ENCODE data around the gene C11orf98. TPM values are rescaled to one million over a fixed set of nuclear protein-coding genes. Genes with fewer than 3 reads are reported as not detected.

The C11orf98 gene
- total and polyA plus RNA-seq, 2 of the 13 experiments (the other 11 are each of a cell fraction or from before 2014, with no cell fraction given), result 30.4 to 91.8 TPM

DNA sequence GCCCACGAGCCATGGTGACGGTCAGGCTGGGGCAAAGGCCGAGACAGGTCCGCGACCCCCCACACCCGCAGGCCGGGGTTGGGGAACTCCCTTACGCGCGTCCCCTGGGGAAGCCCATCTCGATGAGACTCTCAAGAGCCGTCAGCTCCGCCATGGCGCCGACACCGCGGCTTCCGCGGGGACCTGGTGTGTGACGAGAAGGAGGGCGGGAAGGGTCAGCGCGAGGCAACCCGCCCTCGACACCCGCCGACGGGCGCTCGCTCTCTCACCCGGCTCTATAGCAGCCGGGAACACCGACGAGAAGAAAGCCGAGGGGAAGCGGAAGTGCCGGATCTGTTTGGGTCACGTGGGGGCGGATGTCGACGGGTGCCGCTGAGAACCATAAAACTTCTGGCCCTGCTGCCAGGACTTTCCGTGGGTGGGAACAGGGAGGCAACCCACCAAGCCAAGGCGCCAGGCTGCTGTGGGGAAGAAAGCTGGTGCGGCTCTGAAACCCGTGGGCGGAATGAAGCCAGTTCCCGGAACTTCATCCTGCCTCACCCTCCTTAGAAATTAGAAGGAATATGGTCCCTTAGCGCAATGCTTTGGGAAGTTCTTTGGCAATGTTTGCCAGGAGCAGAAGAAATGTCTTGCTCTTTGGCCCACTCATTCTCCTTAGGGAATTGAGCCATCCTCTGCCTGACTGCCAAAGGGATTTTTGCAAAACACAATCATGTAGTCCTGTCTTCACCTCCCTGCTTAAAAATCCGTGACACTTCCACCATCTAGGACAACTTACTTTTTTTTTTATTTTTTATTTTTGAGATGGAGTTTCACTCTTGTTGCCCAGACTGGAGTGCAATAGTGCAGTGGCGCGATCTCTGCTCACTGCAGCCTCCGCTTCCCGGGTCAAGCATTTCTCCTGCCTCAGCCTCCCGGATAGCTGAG, 14.0 kb upstream of the C11orf98 start, which contains the start of gene UBXN1 (continued):
- TF ChIP-seq, protein P1, sequence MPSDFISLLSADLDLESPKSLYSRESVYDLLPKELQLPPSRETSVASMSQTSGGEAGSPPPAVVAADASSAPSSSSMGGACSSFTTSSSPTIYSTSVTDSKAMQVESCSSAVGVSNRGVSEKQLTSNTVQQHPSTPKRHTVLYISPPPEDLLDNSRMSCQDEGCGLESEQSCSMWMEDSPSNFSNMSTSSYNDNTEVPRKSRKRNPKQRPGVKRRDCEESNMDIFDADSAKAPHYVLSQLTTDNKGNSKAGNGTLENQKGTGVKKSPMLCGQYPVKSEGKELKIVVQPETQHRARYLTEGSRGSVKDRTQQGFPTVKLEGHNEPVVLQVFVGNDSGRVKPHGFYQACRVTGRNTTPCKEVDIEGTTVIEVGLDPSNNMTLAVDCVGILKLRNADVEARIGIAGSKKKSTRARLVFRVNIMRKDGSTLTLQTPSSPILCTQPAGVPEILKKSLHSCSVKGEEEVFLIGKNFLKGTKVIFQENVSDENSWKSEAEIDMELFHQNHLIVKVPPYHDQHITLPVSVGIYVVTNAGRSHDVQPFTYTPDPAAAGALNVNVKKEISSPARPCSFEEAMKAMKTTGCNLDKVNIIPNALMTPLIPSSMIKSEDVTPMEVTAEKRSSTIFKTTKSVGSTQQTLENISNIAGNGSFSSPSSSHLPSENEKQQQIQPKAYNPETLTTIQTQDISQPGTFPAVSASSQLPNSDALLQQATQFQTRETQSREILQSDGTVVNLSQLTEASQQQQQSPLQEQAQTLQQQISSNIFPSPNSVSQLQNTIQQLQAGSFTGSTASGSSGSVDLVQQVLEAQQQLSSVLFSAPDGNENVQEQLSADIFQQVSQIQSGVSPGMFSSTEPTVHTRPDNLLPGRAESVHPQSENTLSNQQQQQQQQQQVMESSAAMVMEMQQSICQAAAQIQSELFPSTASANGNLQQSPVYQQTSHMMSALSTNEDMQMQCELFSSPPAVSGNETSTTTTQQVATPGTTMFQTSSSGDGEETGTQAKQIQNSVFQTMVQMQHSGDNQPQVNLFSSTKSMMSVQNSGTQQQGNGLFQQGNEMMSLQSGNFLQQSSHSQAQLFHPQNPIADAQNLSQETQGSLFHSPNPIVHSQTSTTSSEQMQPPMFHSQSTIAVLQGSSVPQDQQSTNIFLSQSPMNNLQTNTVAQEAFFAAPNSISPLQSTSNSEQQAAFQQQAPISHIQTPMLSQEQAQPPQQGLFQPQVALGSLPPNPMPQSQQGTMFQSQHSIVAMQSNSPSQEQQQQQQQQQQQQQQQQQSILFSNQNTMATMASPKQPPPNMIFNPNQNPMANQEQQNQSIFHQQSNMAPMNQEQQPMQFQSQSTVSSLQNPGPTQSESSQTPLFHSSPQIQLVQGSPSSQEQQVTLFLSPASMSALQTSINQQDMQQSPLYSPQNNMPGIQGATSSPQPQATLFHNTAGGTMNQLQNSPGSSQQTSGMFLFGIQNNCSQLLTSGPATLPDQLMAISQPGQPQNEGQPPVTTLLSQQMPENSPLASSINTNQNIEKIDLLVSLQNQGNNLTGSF (CRISPR knock-in tag; IDR thresholded peaks at IDR 0.05), result 0 out of 2 replicates have a peak, but pooled peaks have one; percentile 34
- TF ChIP-seq FOXK1 (CRISPR knock-in tag; IDR thresholded peaks at IDR 0.05; ENCODE audit: borderline replicate concordance, low read depth) (peak; percentile 91), ZNF282 (IDR thresholded peaks at IDR 0.05; ENCODE audit: partially characterized antibody) (no peak), FOXM1 (CRISPR knock-in tag; IDR thresholded peaks at IDR 0.05) (no peak), ZNF562 (CRISPR knock-in tag; IDR thresholded peaks at IDR 0.05; ENCODE audit: borderline replicate concordance) (no peak), MAF1 (CRISPR knock-in tag; IDR thresholded peaks at IDR 0.05; ENCODE audit: borderline replicate concordance) (no peak), FLYWCH1 (CRISPR knock-in tag; IDR thresholded peaks at IDR 0.05) (no peak), ZNF138 (CRISPR knock-in tag; IDR thresholded peaks at IDR 0.05; ENCODE audit: low read depth) (no peak), ATAD3A (CRISPR knock-in tag; IDR thresholded peaks at IDR 0.05) (no peak), CREM (IDR thresholded peaks at IDR 0.05) (peak; percentile 70; the same call in 1 of the 2 replicates), CREM (CRISPR knock-in tag; IDR thresholded peaks at IDR 0.05) (no peak), NFYB (CRISPR knock-in tag; IDR thresholded peaks at IDR 0.05) (peak; percentile 43; the same call in 1 of the 2 replicates), ZSCAN21 (CRISPR knock-in tag; IDR thresholded peaks at IDR 0.05; ENCODE audit: borderline replicate concordance) (no peak)
- TF ChIP-seq, protein P2, sequence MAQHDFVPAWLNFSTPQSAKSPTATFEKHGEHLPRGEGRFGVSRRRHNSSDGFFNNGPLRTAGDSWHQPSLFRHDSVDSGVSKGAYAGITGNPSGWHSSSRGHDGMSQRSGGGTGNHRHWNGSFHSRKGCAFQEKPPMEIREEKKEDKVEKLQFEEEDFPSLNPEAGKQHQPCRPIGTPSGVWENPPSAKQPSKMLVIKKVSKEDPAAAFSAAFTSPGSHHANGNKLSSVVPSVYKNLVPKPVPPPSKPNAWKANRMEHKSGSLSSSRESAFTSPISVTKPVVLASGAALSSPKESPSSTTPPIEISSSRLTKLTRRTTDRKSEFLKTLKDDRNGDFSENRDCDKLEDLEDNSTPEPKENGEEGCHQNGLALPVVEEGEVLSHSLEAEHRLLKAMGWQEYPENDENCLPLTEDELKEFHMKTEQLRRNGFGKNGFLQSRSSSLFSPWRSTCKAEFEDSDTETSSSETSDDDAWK (CRISPR knock-in tag; IDR thresholded peaks at IDR 0.05), result no peak
- TF ChIP-seq, protein P3, sequence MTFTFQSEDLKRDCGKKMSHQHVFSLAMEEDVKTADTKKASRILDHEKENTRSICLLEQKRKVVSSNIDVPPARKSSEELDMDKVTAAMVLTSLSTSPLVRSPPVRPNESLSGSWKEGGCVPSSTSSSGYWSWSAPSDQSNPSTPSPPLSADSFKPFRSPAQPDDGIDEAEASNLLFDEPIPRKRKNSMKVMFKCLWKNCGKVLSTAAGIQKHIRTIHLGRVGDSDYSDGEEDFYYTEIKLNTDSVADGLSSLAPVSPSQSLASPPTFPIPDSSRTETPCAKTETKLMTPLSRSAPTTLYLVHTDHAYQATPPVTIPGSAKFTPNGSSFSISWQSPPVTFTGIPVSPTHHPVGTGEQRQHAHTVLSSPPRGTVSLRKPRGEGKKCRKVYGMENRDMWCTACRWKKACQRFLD (CRISPR knock-in tag; IDR thresholded peaks at IDR 0.05; ENCODE audit: borderline replicate concordance), result no peak
- TF ChIP-seq, protein P4, sequence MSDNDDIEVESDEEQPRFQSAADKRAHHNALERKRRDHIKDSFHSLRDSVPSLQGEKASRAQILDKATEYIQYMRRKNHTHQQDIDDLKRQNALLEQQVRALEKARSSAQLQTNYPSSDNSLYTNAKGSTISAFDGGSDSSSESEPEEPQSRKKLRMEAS (IDR thresholded peaks at IDR 0.05), result peak; percentile 90
- TF ChIP-seq, protein P5, sequence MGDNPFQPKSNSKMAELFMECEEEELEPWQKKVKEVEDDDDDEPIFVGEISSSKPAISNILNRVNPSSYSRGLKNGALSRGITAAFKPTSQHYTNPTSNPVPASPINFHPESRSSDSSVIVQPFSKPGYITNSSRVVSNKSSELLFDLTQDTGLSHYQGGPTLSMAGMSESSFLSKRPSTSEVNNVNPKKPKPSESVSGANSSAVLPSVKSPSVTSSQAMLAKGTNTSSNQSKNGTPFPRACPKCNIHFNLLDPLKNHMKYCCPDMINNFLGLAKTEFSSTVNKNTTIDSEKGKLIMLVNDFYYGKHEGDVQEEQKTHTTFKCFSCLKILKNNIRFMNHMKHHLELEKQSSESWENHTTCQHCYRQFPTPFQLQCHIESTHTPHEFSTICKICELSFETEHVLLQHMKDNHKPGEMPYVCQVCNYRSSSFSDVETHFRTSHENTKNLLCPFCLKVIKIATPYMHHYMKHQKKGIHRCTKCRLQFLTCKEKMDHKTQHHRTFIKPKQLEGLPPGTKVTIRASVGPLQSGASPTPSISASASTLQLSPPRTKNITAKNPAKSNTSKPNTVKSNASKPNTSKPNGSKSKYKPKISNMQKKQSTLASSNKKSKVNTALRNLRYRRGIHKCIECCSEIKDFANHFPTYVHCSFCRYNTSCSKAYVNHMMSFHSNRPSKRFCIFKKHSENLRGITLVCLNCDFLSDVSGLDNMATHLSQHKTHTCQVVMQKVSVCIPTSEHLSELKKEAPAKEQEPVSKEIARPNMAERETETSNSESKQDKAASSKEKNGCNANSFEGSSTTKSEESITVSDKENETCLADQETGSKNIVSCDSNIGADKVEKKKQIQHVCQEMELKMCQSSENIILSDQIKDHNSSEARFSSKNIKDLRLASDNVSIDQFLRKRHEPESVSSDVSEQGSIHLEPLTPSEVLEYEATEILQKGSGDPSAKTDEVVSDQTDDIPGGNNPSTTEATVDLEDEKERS (CRISPR knock-in tag; IDR thresholded peaks at IDR 0.05), result peak; percentile 64; the same call in 1 of the 2 replicates

Data from HepG2 (cell line).